Osteocyte (in vitro differentiated cells): ENCODE results near the gene FN3KRP. TPM values are rescaled to one million over a fixed set of nuclear protein-coding genes. Genes with fewer than 3 reads are reported as not detected.

Experiments used
- DNase-seq: peaks from one replicate; pipeline ENCODE4 v3.0.0; 2021; ENCODE audit warnings: mixed read lengths; ENCODE audit not compliant: unreplicated experiment; ENCODE audit errors: extremely low spot score
- H3K27ac Mint-ChIP-seq: one replicate; pipeline ENCODE4 v1.8.0; 2021; ENCODE audit warnings: mild to moderate bottlenecking, mixed read lengths; ENCODE audit not compliant: unreplicated experiment
- H3K27me3 Mint-ChIP-seq: one replicate; pipeline ENCODE4 v1.8.0; 2021; ENCODE audit warnings: mixed read lengths; ENCODE audit not compliant: unreplicated experiment
- H3K36me3 Mint-ChIP-seq: one replicate; pipeline ENCODE4 v1.8.0; 2021; ENCODE audit warnings: mixed read lengths; ENCODE audit not compliant: unreplicated experiment
- H3K4me1 Mint-ChIP-seq: one replicate; pipeline ENCODE4 v1.8.0; 2021; ENCODE audit warnings: mixed read lengths; ENCODE audit not compliant: unreplicated experiment
- H3K4me3 Mint-ChIP-seq: one replicate; pipeline ENCODE4 v1.8.0; 2021; ENCODE audit warnings: mild to moderate bottlenecking, moderate library complexity, mixed read lengths; ENCODE audit not compliant: unreplicated experiment
- H3K9me3 Mint-ChIP-seq: one replicate; pipeline ENCODE4 v1.8.0; 2021; ENCODE audit warnings: mixed read lengths; ENCODE audit not compliant: unreplicated experiment
- CTCF ChIP-seq: fragments of 200-600 bp; sonication (generic); IDR thresholded peaks from 2 replicates; pipeline ENCODE4 v1.5.0; 2021; ENCODE audit warnings: antibody characterized with exemption, mild to moderate bottlenecking, moderate library complexity
- total RNA-seq: library from RNA; stranded (reverse); gene quantifications from 2 replicates; pipeline ENCODE4 v1.2.1, GENCODE V29; 2021

The FN3KRP gene
- total RNA-seq, 1 donor from 2014 or later, result 31.7 TPM

- DNase-seq, result no peak
- Mint-ChIP-seq H3K36me3 (peaks cover 21% of the 10 kb centered on the region), H3K4me3 (no peak overlapping the region), H3K4me1 (peaks cover 10% of the 10 kb centered on the region), H3K27ac (no peak overlapping the region), H3K9me3 (no peaks in the 10 kb centered on the region), H3K27me3 (no peaks in the 10 kb centered on the region)
- no peak for TF ChIP-seq CTCF
Observed at GRCh38 chr17:82732118-82732743, 15.7 kb downstream of the FN3KRP start.

- peak within 1 kb of the TSS; percentile 44 for H3K27ac Mint-ChIP-seq
- no peaks in the 10 kb centered on the region for H3K27me3 Mint-ChIP-seq
- peaks cover 20% of the 10 kb centered on the region for H3K36me3 Mint-ChIP-seq
Observed at GRCh38 chr17:82734987-82735866, 18.7 kb downstream of the FN3KRP start, which contains the start of gene FN3K. Gene FN3K (plus strand): TSS chr17:82735615. CDS start chr17:82735637, 22 bp downstream.

GRCh38 chr17:82736511-82737185 is 20.1 kb downstream of the FN3KRP start:
- H3K4me1 Mint-ChIP-seq, result peaks cover 10% of the 10 kb centered on the region

More at GRCh38 chr17:82734987-82735866, 18.7 kb downstream of the FN3KRP start, which contains the start of gene FN3K:
- Mint-ChIP-seq H3K4me1 (peaks cover 10% of the 10 kb centered on the region), H3K4me3 (peak within 1 kb of the TSS; percentile 72), H3K9me3 (no peaks in the 10 kb centered on the region)
- DNase-seq, result no peak
- no peak for TF ChIP-seq CTCF

GRCh38 chr17:82737967-82738877 is 21.7 kb downstream of the FN3KRP start:
- Mint-ChIP-seq H3K9me3 (peaks cover 10% of the 10 kb centered on the region), H3K36me3 (peaks cover 34% of the 10 kb centered on the region)

More at GRCh38 chr17:82736511-82737185, 20.1 kb downstream of the FN3KRP start:
- no peak overlapping the region for H3K27ac Mint-ChIP-seq
- H3K27me3 Mint-ChIP-seq, result no peaks in the 10 kb centered on the region
- no peak for DNase-seq
- H3K36me3 Mint-ChIP-seq, result peaks cover 29% of the 10 kb centered on the region
- no peak for TF ChIP-seq CTCF
- H3K4me3 Mint-ChIP-seq, result peak overlapping the region; percentile 72
- peaks cover 10% of the 10 kb centered on the region for H3K9me3 Mint-ChIP-seq

More at GRCh38 chr17:82737967-82738877, 21.7 kb downstream of the FN3KRP start:
- Mint-ChIP-seq H3K27me3 (no peaks in the 10 kb centered on the region), H3K27ac (no peak overlapping the region), H3K4me3 (no peak overlapping the region), H3K4me1 (peaks cover 10% of the 10 kb centered on the region)
- no peak for DNase-seq
- no peak for TF ChIP-seq CTCF
